Activated T-cell treated with anti-CD3 and anti-CD28 coated beads, Interleukin-2, amount 50 U/mL, for 4 hours (primary cell): Measurements from ENCODE around the gene FBXL7. TPM values are rescaled to one million over a fixed set of nuclear protein-coding genes. Genes with fewer than 3 reads are reported as not detected.

Experiments used
- ATAC-seq, 2 donors: fragments of 200-7000 bp; cut with Tn5 transposase; one replicate each; pipeline ENCODE4 v1.10.0; 2021
- DNase-seq: peaks from one replicate; pipeline ENCODE4 v3.0.0-alpha.2; 2020
- H3K27me3 Mint-ChIP-seq: one replicate; pipeline ENCODE4 v1.8.0; 2021; ENCODE audit warnings: low read depth, mixed read lengths
- H3K36me3 Mint-ChIP-seq: one replicate; pipeline ENCODE4 v1.8.0; 2022; ENCODE audit warnings: mixed read lengths; ENCODE audit not compliant: insufficient read depth
- H3K4me1 Mint-ChIP-seq: one replicate; pipeline ENCODE4 v1.8.0; 2021; ENCODE audit warnings: low read depth, mixed read lengths
- H3K4me3 Mint-ChIP-seq: one replicate; pipeline ENCODE4 v1.8.0; 2021; ENCODE audit warnings: mild to moderate bottlenecking, moderate library complexity, mixed read lengths
- H3K9me3 Mint-ChIP-seq: one replicate; pipeline ENCODE4 v1.8.0; 2021; ENCODE audit warnings: mixed read lengths
- total RNA-seq, 3 donors: library from RNA; stranded (reverse); gene quantifications; one replicate each; pipeline ENCODE4 v1.2.1, GENCODE V29; 2021

The FBXL7 gene
- total RNA-seq, 3 donors from 2014 or later = not detected

DNA sequence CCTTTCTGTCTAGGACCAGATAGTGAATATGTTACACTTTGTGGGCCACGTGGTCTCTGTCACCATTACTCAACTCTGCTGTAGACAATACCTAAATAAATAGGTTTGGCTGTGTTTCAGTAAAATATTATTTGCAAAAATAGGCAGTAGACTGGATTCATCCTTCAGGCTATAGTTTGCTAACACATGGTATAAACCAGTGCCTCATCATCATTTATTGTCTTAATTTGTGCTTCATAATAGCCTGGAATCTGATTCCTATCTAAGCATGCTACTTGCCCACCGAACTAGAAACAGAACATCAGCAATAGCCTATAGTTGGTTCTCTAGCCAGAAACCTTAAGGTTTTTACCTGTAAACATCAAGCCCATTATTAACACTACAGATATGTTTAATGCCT is 215.6 kb downstream of the FBXL7 start:
- no peak for ATAC-seq
- H3K4me1 Mint-ChIP-seq = no peaks in the 10 kb centered on the region

DNA sequence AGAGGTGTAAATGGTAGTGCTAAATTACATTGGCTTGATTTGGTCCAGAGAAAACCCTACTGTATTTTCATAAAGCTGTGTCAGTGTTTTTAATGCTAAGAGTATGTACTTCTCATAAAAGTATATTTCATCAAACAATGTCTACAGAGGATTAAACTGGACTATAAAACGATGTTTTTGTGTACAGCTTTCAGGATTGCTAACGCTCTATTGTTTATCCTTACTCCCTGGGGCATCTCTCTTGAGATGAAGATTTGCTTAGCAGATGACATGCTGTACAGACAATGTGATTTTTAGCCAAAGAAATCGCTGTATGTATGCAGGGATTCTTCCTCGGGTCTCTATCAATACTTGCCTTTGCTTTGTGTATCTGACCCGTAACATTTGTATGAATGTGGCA is 216.0 kb downstream of the FBXL7 start:
- ATAC-seq (no peak), DNase-seq (no peak)
- Mint-ChIP-seq H3K4me3 (no peak overlapping the region), H3K9me3 (no peaks in the 10 kb centered on the region), H3K27me3 (no peaks in the 10 kb centered on the region), H3K36me3 (no peaks in the 10 kb centered on the region), H3K4me1 (no peaks in the 10 kb centered on the region)

More for the DNA sequence above, 215.6 kb downstream of the FBXL7 start:
- H3K9me3 Mint-ChIP-seq = no peaks in the 10 kb centered on the region
- no peak for DNase-seq
- H3K36me3 Mint-ChIP-seq = no peaks in the 10 kb centered on the region
- no peaks in the 10 kb centered on the region for H3K27me3 Mint-ChIP-seq
- H3K4me3 Mint-ChIP-seq = no peak overlapping the region

DNA sequence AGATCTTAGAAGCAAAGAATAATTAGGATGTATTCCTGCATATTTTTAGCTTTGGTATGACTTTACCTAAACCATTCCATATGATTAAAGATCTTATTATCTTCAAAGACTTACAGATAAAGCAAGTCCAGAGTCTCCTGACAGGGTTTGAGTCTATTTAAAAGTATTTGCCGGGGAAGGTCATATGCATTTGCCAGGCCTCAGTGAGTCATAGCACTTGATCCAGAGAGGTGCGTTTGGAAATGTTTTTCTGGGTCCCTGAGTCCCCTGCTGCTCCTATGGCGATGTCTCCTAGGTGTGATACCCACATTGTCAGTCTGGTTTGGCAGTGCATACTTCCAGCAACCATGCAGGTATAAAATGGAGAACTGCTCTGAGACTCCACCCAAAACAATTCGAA is 217.0 kb downstream of the FBXL7 start:
- no peaks in the 10 kb centered on the region for H3K36me3 Mint-ChIP-seq
- no peak overlapping the region for H3K4me3 Mint-ChIP-seq
- H3K4me1 Mint-ChIP-seq = no peaks in the 10 kb centered on the region
- no peaks in the 10 kb centered on the region for H3K9me3 Mint-ChIP-seq
- DNase-seq (no peak), ATAC-seq (no peak)
- H3K27me3 Mint-ChIP-seq = no peaks in the 10 kb centered on the region

DNA sequence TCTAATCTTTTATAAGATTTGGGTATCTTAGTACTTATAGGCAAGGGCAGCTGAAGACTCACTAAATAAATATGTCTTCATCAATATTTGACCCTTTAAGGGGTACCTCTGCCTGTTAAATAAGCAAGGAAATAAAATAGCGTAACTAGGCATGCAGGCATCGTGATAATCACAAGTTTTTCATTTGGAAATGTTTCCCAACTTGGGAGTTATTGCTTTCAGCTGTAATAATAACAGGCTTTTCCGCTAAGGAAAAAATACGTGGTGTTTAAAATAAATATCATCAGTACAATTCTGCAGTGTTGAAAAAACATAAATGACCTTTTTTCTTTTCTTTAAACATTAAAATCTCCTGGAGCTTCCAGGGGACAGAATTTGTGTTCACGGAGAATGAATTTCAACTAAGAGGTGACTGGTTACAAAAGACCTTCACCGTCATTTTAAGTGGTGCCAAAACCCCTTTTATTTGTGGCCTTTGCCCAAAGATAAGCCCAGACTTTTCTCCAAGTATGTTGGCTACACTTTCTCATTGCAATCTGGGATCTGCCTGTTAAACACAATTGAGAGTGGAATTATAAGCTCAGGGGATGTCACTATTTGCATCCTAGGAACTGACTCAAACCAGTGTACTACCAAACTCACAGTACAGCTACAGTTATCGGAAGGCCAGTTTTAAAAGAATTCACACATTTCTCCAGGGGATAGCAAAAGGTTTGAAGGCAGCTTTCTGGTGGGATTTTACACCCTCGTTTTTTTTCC is 218.6 kb downstream of the FBXL7 start:
- Mint-ChIP-seq H3K36me3 (no peaks in the 10 kb centered on the region), H3K9me3 (no peaks in the 10 kb centered on the region), H3K27me3 (no peaks in the 10 kb centered on the region), H3K4me3 (no peak overlapping the region), H3K4me1 (no peaks in the 10 kb centered on the region)
- ATAC-seq (no peak), DNase-seq (no peak)

DNA sequence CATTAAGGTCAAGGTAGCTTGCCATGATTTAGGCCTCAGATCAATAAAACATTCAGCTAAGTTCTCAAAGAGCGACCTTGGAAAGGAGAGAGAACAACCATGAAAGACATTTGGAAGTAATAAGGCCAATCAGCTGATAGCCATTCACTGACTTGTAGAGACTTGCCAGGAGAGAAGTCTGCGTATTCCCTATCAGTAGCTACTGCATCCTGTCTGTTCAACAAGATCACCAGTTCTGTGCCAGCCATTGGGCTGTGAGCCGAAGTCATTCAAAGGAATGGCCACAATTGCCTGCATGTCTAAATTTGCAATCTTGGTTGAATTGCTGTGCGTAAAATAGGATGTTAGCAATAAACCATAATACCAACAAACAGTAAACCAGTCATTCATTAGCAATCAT is 219.8 kb downstream of the FBXL7 start:
- H3K4me1 Mint-ChIP-seq = no peaks in the 10 kb centered on the region
- ATAC-seq (no peak), DNase-seq (no peak)
- H3K36me3 Mint-ChIP-seq = no peaks in the 10 kb centered on the region
- no peak overlapping the region for H3K4me3 Mint-ChIP-seq
- no peaks in the 10 kb centered on the region for H3K9me3 Mint-ChIP-seq
- no peaks in the 10 kb centered on the region for H3K27me3 Mint-ChIP-seq

DNA sequence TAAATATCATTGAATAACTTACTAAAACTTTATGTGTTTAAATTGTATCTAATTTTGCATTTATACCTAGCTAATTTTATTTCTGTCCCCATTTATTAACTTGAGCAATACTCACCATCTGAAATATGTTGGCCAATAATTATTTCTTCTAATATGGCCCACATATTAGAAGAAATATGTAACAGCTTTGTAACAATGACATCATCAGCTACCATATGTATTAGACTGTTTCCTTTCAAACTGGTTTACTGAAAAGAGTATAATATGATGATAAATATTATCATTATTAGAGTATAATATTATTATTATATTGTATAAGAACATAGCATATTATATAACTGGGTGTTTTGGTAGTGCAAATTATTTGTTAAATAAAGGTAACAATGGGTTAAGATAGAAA is 220.5 kb downstream of the FBXL7 start:
- no peaks in the 10 kb centered on the region for H3K36me3 Mint-ChIP-seq
- no peaks in the 10 kb centered on the region for H3K4me1 Mint-ChIP-seq
- DNase-seq (no peak), ATAC-seq (no peak)
- H3K4me3 Mint-ChIP-seq = no peak overlapping the region
- H3K27me3 Mint-ChIP-seq = no peaks in the 10 kb centered on the region
- no peaks in the 10 kb centered on the region for H3K9me3 Mint-ChIP-seq

DNA sequence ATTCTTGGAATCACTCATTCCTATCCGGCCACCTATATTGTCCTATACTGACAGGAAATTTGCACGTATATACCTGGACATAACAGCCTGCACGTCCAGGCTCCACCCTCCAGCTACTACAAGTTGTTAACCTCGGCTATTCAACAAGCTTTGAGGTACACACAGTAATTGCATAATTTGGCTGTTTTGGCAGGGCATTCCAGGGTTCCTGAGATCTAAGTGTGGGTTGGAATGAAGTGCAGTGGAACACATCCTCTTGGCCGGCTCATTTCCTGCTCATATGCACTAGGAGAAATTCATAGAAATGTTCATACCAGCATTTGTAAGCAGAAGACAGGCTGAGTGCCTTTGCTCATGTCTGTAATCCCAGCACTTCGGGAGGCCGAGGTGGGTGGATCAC is 222.3 kb downstream of the FBXL7 start:
- Mint-ChIP-seq H3K27me3 (no peaks in the 10 kb centered on the region), H3K4me3 (no peak overlapping the region), H3K9me3 (peaks cover 2% of the 10 kb centered on the region), H3K4me1 (no peaks in the 10 kb centered on the region), H3K36me3 (no peaks in the 10 kb centered on the region)
- no peak for DNase-seq
- ATAC-seq = no peak

DNA sequence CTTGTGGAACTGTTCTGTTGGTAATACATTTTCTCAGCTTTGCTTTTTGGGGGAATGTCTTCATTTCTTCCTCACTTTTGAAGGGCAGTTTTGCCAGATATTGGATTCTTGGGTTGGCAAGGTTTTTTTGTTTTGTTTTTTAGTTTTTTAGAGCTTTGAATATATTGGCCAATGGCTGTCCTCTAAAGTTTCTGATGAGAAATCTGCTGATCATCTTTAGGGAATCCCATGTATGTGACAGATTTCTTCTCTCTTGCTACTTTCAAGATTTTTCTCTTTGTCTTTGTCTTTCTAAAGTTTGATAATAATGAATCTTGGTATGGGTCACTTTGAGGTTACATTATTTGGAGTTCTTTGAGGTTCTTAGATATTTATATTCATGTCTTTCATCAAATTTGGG is 227.4 kb downstream of the FBXL7 start:
- no peak overlapping the region for H3K4me3 Mint-ChIP-seq
- ATAC-seq = no peak

DNA sequence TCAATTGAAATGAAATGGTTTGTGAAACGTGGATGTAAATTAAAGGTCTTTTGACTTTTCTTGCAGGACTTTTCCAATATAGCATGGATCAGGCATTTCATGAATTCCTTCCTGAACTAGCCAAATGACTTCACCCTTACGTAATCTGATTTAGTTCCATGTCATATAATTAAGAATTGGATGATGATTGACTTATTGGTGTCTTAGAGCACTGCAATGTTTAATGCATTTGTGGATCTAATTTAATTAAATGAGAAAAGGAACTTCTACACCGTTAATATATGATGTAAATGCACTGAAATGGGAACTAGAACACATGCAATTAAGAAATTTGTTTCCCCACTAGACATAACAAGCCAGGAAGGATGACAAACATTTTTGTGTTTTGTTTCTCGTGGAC is 228.8 kb downstream of the FBXL7 start:
- H3K27me3 Mint-ChIP-seq = no peaks in the 10 kb centered on the region
- H3K36me3 Mint-ChIP-seq = no peaks in the 10 kb centered on the region
- ATAC-seq (no peak), DNase-seq (no peak)
- no peaks in the 10 kb centered on the region for H3K4me1 Mint-ChIP-seq
- H3K9me3 Mint-ChIP-seq = peaks cover 13% of the 10 kb centered on the region
- H3K4me3 Mint-ChIP-seq = no peak overlapping the region

More for the DNA sequence above, 227.4 kb downstream of the FBXL7 start:
- H3K9me3 Mint-ChIP-seq = peaks cover 13% of the 10 kb centered on the region
- no peaks in the 10 kb centered on the region for H3K4me1 Mint-ChIP-seq
- H3K27me3 Mint-ChIP-seq = no peaks in the 10 kb centered on the region
- no peaks in the 10 kb centered on the region for H3K36me3 Mint-ChIP-seq
- no peak for DNase-seq

DNA sequence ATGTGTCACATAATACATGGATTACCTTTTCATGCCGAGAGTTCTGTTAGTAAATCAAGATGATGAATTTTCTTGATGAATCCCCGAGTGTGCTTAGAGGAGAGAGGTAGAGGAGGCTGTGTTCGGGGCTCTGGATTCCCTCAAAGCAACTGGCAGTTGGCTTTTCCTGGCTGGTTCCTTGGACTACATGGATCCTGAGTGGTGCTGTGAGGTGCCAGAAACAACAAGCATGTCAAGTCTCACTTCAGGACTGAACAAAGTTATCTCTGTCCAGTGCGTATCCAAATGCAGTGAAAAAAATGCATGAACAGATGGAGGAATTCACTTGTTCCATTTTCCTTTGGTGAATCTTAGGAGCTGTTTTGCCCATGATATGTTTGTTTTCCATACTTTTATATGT is 231.7 kb downstream of the FBXL7 start:
- H3K27me3 Mint-ChIP-seq = no peaks in the 10 kb centered on the region
- no peaks in the 10 kb centered on the region for H3K4me1 Mint-ChIP-seq
- H3K9me3 Mint-ChIP-seq = peaks cover 20% of the 10 kb centered on the region
- DNase-seq (no peak), ATAC-seq (no peak)
- H3K4me3 Mint-ChIP-seq = no peak overlapping the region
- no peaks in the 10 kb centered on the region for H3K36me3 Mint-ChIP-seq

DNA sequence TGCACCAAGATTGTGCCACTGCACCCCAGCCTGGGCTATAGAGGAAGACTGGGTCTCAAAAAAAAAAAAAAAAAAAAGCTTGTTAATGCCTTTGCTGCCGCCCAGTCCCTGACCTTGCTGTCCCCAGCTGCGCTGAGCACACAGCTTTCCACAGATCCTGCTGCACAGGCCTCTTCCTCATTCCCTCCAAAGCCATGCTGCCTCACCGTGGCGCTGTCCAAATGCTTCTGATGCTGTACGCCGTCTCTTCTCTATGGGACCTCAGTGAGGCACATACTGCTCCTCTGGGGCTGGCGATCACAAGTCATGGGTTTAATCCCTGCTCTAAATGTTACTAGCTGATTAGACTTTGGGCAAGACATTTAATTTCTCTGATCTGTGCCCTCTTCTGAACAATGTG is 234.1 kb downstream of the FBXL7 start:
- no peaks in the 10 kb centered on the region for H3K27me3 Mint-ChIP-seq
- ATAC-seq (no peak), DNase-seq (no peak)
- no peak overlapping the region for H3K4me3 Mint-ChIP-seq
- no peaks in the 10 kb centered on the region for H3K36me3 Mint-ChIP-seq
- no peaks in the 10 kb centered on the region for H3K4me1 Mint-ChIP-seq
- H3K9me3 Mint-ChIP-seq = peaks cover 13% of the 10 kb centered on the region

DNA sequence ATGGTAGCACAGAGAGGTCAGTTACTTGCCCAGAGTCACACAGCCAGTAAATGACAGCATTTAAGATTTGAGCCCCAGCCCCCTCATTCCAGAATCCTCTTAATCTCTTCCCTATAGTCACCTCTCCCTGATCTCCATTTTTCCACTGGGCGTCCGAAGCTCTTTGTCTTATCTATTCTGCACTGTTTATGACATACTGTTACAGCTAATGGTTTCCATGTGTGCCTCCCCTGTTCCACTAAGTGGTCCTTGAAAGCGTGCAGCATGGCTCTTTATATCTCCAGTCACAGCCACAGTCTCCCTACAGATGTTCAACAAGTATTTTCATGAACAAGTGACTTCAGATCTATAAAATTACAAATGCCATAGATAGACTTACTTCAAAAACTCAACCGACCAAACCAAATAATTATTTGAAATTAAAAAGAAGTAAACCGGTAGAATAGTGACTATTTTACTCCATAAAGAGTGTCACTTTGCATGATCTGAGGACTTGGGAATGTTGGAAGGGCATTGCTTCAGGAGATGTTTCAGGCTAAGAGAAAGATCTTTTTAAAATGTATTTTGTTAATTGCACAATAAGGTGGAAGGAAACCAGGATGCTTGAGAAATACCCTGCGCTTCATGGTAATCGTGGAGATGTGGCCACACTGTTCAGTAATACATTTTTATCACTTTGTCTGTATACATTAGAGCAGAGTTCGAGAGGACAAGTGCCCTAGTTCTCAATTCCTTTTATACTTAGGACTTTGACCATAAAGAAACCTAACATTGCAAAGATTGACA is 237.2 kb downstream of the FBXL7 start:
- H3K36me3 Mint-ChIP-seq = no peaks in the 10 kb centered on the region
- no peaks in the 10 kb centered on the region for H3K27me3 Mint-ChIP-seq
- no peak overlapping the region for H3K4me3 Mint-ChIP-seq
- H3K9me3 Mint-ChIP-seq = peaks cover 10% of the 10 kb centered on the region
- no peak for ATAC-seq
- no peaks in the 10 kb centered on the region for H3K4me1 Mint-ChIP-seq
- no peak for DNase-seq

DNA sequence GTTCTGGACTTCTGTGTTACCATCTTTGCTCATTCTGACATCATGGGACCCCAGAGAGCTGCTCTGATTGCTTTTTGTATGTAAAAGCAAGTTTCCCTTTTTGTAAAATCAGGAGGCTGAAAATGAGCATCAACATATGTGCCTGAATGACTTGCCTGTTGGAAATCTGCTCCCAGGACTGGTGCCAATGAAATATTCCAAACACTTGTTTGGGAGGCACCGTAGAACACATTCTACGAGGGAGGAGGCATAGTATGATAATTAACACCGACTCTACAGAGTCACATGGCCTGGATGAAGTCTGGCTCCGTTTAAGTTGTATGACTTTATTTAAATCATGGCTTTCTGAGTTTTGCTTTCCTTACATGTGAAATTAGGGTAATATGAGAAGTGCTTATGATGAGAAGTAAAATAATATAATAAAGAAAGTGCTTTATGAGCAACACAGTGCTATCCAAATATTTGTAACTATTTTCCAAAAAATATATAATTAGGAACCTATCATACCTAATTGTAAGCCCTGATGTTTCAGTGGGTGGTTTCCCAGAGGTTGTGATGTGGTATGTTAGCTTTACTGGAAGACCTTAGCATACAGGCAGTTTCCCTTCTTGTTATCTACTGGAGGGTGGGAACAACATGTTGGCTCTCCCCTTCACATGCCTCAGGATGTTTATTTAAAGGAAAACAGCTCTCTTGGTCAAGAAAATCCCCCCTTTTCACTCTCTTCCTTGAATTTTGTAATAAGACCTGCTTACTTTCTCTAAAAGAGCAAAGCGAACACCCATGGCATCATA is 238.1 kb downstream of the FBXL7 start:
- Mint-ChIP-seq H3K27me3 (no peaks in the 10 kb centered on the region), H3K4me3 (no peak overlapping the region), H3K4me1 (no peaks in the 10 kb centered on the region), H3K36me3 (no peaks in the 10 kb centered on the region), H3K9me3 (peaks cover 15% of the 10 kb centered on the region)
- ATAC-seq (no peak), DNase-seq (no peak)

DNA sequence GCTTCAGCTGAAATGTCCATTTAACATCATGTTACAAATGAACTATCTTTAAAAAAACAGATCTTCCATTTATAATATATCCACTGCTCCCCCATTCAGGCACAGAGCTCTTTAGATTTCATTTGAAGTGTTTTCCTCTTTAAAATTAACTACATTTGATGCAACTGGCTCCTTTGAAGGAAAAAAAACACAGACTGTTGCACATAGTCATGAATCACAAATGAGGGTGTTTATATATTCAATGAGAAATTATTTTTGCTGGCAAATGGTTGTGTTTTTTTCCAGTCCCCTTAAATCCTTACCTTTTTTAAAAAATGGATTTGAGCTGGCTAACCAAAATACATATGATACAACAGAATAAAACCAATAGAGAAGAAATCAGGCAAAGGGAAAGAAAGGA is 240.4 kb downstream of the FBXL7 start:
- Mint-ChIP-seq H3K9me3 (peaks cover 11% of the 10 kb centered on the region), H3K36me3 (no peaks in the 10 kb centered on the region), H3K27me3 (no peaks in the 10 kb centered on the region), H3K4me1 (no peaks in the 10 kb centered on the region), H3K4me3 (no peak overlapping the region)
- DNase-seq (no peak), ATAC-seq (no peak)
